CD4-positive, alpha-beta memory T cell (primary cell): ENCODE data around the gene CDC73. TPM values are rescaled to one million over a fixed set of nuclear protein-coding genes. Genes with fewer than 3 reads are reported as not detected.
A peak's percentile ranks its signal among the peaks of the same experiment; 100 is the strongest.

Experiments used
- CTCF ChIA-PET: fragments of 350-600 bp; sonication (Branson Sonifier 250); formaldehyde crosslinking; loops from one replicate; lab custom pipeline; 2021; ENCODE audit warnings: inconsistent platforms; ENCODE audit not compliant: partially characterized antibody; lab: Charles Lee
- POLR2A ChIA-PET: fragments of 350-600 bp; sonication (Branson Sonifier 250); formaldehyde crosslinking; loops from one replicate; lab custom pipeline; 2021; ENCODE audit not compliant: partially characterized antibody; lab: Charles Lee
- DNase-seq, 5 donors: peaks; one replicate each; pipeline versions ENCODE4 v3.0.0 to v3.0.0-alpha.2; 2020 to 2022; ENCODE audit warnings: mixed read lengths in 1 of 5
- H3K27ac ChIP-seq: one replicate; pipeline ENCODE4 v1.7.0; 2013; ENCODE audit warnings: low read depth, low read length
- H3K27me3 ChIP-seq: 2 replicates; pipeline ENCODE4 v1.7.0; 2013; ENCODE audit warnings: mild to moderate bottlenecking, low read length, moderate library complexity; ENCODE audit not compliant: insufficient read depth
- H3K36me3 ChIP-seq: 2 replicates; pipeline ENCODE4 v1.7.0; 2013; ENCODE audit warnings: mild to moderate bottlenecking, low read length, moderate library complexity; ENCODE audit not compliant: insufficient read depth
- H3K4me1 ChIP-seq: 2 replicates; pipeline ENCODE4 v1.7.0; 2013; ENCODE audit warnings: mild to moderate bottlenecking, low read length, moderate library complexity; ENCODE audit not compliant: insufficient read depth
- H3K4me3 ChIP-seq, 2 donors: one replicate each; pipeline ENCODE4 v1.7.0; 2013; ENCODE audit warnings: low read length in 2 of 2, mild to moderate bottlenecking in 1 of 2
- H3K9me3 ChIP-seq, 2 donors: one replicate each; pipeline ENCODE4 v1.7.0; 2013; ENCODE audit warnings: low read length in 2 of 2, control low read depth in 1 of 2; ENCODE audit not compliant: control insufficient read depth in 1 of 2
- H3K27ac Mint-ChIP-seq, 7 donors: one replicate each; pipeline ENCODE4 v1.8.0; 2020 to 2021; ENCODE audit warnings: mixed read lengths in 7 of 7, mild to moderate bottlenecking in 6 of 7, inconsistent platforms in 3 of 7, moderate library complexity in 3 of 7
- H3K27me3 Mint-ChIP-seq, 2 donors: one replicate each; pipeline ENCODE4 v1.8.0; 2020 to 2021; ENCODE audit warnings: mixed read lengths in 2 of 2
- H3K36me3 Mint-ChIP-seq, 2 donors: one replicate each; pipeline ENCODE4 v1.8.0; 2020 to 2021; ENCODE audit warnings: mixed read lengths in 2 of 2, inconsistent platforms in 1 of 2, mild to moderate bottlenecking in 1 of 2
- H3K4me1 Mint-ChIP-seq, 4 donors: one replicate each; pipeline ENCODE4 v1.8.0; 2020 to 2021; ENCODE audit warnings: mixed read lengths in 4 of 4, mild to moderate bottlenecking in 1 of 4
- H3K4me3 Mint-ChIP-seq, 8 donors: one replicate each; pipeline ENCODE4 v1.8.0; 2020 to 2021; ENCODE audit warnings: mixed read lengths in 8 of 8, mild to moderate bottlenecking in 7 of 8, moderate library complexity in 6 of 8, inconsistent platforms in 3 of 8
- H3K9me3 Mint-ChIP-seq, 8 donors: one replicate each; pipeline ENCODE4 v1.8.0; 2020 to 2021; ENCODE audit warnings: mixed read lengths in 8 of 8, mild to moderate bottlenecking in 5 of 8, inconsistent platforms in 3 of 8, moderate library complexity in 1 of 8
- intact Hi-C: fragments of 100-400 bp; cut with micrococcal nuclease; formaldehyde crosslinking; loops from one replicate; pipeline ENCODE4 v1.15.1; 2023
- polyA plus RNA-seq, 2 donors: library from polyadenylated mRNA; unstranded; fragments of 300-500 nt; fragmentation: Illumina TruSeq; gene quantifications; one replicate each; pipeline ENCODE4 v1.2.3, GENCODE V29; 2021
- total RNA-seq, 2 experiments: library from RNA; stranded (reverse); gene quantifications; one replicate each; pipeline ENCODE4 v1.2.3, GENCODE V29; 2021

Gene CDC73
- total and polyA plus RNA-seq, 4 experiments from 2014 or later = 70.4 to 75.0 (median 71.3) TPM

DNA sequence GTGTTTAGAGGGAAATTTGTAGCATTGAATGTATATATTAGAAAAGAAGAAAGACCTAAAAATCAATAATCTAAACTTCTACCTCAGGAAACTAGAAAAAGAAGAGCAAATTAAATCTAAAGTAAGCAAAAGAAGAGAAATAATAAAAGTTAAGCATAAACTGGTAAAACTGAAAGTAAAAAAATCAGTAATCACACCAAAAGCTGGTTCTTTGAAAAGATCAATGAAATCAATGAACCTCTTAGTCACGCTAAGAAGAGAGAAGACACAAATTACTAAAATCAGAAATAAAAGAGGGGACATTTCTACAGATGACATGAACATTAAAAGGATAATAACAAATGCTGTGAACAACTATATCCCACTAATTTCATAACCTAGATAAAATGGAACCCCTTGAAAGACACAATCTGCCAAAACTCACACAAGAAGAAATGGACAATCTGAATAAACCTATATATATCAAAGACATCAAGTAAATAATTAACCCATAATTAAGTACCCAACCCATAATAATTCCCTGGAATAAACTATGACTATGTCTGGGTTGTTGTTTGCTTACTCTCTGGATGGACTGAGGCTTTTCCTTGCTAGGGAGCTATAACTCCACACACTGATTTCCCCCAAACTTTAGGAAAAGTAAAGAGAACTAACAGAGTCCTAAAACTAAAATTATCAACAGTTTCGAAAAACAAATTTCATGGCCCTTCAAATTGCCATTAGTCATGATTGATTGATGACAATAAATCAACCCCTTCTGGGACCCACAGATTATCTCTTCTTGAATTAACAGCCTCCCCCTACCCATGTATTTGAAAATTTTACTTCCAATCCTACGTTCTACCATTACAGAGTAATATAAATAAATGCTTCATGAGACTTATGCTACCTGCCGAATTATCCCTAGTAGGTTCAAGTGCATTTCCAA, 2.8 kb upstream of the CDC73 start:
- no peaks in the 10 kb centered on the region for H3K9me3 Mint-ChIP-seq

DNA sequence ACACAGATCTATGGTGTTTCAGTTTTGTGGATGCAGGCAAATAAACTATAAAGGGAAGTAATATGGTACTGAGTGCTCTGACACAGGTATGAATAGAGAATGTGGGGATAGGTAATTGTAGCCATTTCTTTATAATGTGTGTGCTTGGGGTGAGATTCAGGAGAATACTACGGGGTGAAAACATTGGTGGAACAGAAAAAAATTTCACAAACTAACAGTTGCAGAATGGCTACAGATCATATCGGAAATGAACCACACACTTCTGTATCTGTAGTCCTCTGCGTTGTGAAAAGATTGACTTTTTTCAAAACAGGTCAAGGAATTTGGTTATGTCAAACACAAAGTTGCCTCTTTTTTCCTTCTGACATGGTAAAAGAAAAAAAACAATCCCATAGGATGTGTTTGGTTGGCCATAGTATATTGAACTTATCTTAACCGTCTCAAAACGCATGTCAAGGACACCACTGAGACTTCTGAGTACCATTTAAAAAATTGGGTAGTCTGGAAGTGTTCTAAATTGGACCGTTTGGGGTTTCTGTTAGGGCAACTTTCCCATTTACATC, 1.1 kb upstream of the CDC73 start:
- ChIA-PET POLR2A (interaction anchor here (0.6 to 3.3 kb wide), 7 partner anchors 11 to 1169 kb away, joined by 3 to 45 read pairs (median 5); partner anchors contain the start of genes GLRX2, RGS2, RO60 and UCHL5), CTCF (interaction anchor here (1.2 to 3.5 kb wide), 7 partner anchors 9 to 647 kb away, joined by 3 to 34 read pairs (median 5); partner anchors contain the start of genes GLRX2, RO60 and UCHL5)
- intact Hi-C loops = loop anchor here (1.0 to 5.0 kb wide), 4 partner anchors 15 to 1177 kb away; partner anchors contain the start of gene GLRX2
- no peaks in the 10 kb centered on the region for H3K27me3 Mint-ChIP-seq
- peaks cover 35% of the 10 kb centered on the region for H3K4me1 ChIP-seq
- peaks cover 27 to 63% (median 37%) of the 10 kb centered on the region in 4 donors for H3K4me1 Mint-ChIP-seq
- peak overlapping the region; percentile 93 to 98 (median 96) for H3K27ac Mint-ChIP-seq
- no peaks in the 10 kb centered on the region for H3K9me3 Mint-ChIP-seq
- H3K27me3 ChIP-seq = no peaks in the 10 kb centered on the region
- H3K4me3 ChIP-seq = no peak overlapping the region
- peak overlapping the region; percentile 80 for H3K27ac ChIP-seq
- peak overlapping the region; percentile 90 to 98 (median 94) for H3K4me3 Mint-ChIP-seq
- no peaks in the 10 kb centered on the region for H3K9me3 ChIP-seq
- no peak for DNase-seq
- no peaks in the 10 kb centered on the region for H3K36me3 ChIP-seq
- H3K36me3 Mint-ChIP-seq = peaks cover 0 to 14% of the 10 kb centered on the region in 2 donors

More for the DNA sequence above, 2.8 kb upstream of the CDC73 start:
- DNase-seq = no peak
- no peaks in the 10 kb centered on the region for H3K27me3 Mint-ChIP-seq
- peak overlapping the region in 2 of 8 donors; percentile 7 to 14 for H3K4me3 Mint-ChIP-seq
- H3K36me3 ChIP-seq = no peaks in the 10 kb centered on the region
- no peaks in the 10 kb centered on the region for H3K27me3 ChIP-seq
- H3K36me3 Mint-ChIP-seq = peaks cover 0 to 9% of the 10 kb centered on the region in 2 donors
- peaks cover 19% of the 10 kb centered on the region for H3K4me1 ChIP-seq
- peak overlapping the region in 4 of 7 donors; percentile 10 to 56 (median 18) for H3K27ac Mint-ChIP-seq
- ChIA-PET CTCF (interaction anchor here (1.4 kb wide), 1 partner anchor 7 kb away, joined by 3 read pairs; no protein-coding TSS in a partner anchor), POLR2A (interaction anchor here (0.9 kb wide), 1 partner anchor 60 kb away, joined by 3 read pairs; the partner anchor contains the start of gene UCHL5)
- H3K4me1 Mint-ChIP-seq = peaks cover 17 to 47% (median 27%) of the 10 kb centered on the region in 4 donors
- no peak overlapping the region for H3K4me3 ChIP-seq
- no peak overlapping the region for H3K27ac ChIP-seq
- no peaks in the 10 kb centered on the region for H3K9me3 ChIP-seq
- intact Hi-C loops = no loop called here

DNA sequence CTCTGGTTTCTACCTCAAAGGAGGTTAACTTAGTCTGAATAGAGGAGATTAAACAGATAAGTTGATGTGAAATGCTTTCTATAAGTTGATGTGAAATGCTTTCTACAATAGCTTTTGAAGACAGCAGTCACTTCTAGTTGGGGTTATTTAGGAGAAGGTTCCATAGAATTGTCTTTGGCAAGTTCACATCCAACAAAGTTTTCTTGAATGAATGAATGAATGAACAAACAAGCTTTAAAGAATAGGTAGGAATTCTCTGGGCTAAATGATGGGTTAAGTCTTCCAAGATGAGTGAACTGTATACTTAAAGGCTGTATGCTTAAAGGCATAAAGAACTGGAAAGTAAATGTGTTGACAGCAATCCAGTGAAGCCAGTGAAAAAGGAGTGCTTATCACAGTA, 1.9 kb downstream of the CDC73 start:
- no peaks in the 10 kb centered on the region for H3K36me3 ChIP-seq
- H3K4me1 ChIP-seq = peaks cover 47% of the 10 kb centered on the region
- CTCF ChIA-PET = interaction anchor here (1.3 to 3.5 kb wide), 4 partner anchors 14 to 318 kb away, joined by 3 to 34 read pairs (median 7); no protein-coding TSS in a partner anchor
- H3K27ac Mint-ChIP-seq = peak overlapping the region in 3 of 7 donors; percentile 14 to 96 (median 93)
- no peaks in the 10 kb centered on the region for H3K9me3 Mint-ChIP-seq
- no peak overlapping the region for H3K4me3 ChIP-seq
- H3K4me1 Mint-ChIP-seq = peaks cover 31 to 73% (median 48%) of the 10 kb centered on the region in 4 donors
- POLR2A ChIA-PET = interaction anchor here (0.6 kb wide), 1 partner anchor 414 kb away, joined by 3 read pairs; no protein-coding TSS in a partner anchor
- no peak overlapping the region for H3K27ac ChIP-seq
- H3K27me3 Mint-ChIP-seq = no peaks in the 10 kb centered on the region
- peaks cover 0 to 32% of the 10 kb centered on the region in 2 donors for H3K36me3 Mint-ChIP-seq
- H3K9me3 ChIP-seq = no peaks in the 10 kb centered on the region
- H3K4me3 Mint-ChIP-seq = peak overlapping the region; percentile 90 to 98 (median 94)
- no peaks in the 10 kb centered on the region for H3K27me3 ChIP-seq
- intact Hi-C loops = loop anchor here (5.0 kb wide), 1 partner anchor 1174 kb away; no protein-coding TSS in a partner anchor
- no peak for DNase-seq

- no peak overlapping the region for H3K4me3 ChIP-seq
- no peak for DNase-seq
- no peaks in the 10 kb centered on the region for H3K27me3 Mint-ChIP-seq
- no peaks in the 10 kb centered on the region for H3K27me3 ChIP-seq
- H3K27ac ChIP-seq = no peak overlapping the region
- peaks cover 47% of the 10 kb centered on the region for H3K4me1 ChIP-seq
- H3K4me1 Mint-ChIP-seq = peaks cover 32 to 68% (median 51%) of the 10 kb centered on the region in 4 donors
- H3K27ac Mint-ChIP-seq = peak overlapping the region in 2 of 7 donors; percentile 50 to 67
- POLR2A ChIA-PET = no interaction called here
- no peaks in the 10 kb centered on the region for H3K9me3 ChIP-seq
- no peaks in the 10 kb centered on the region for H3K9me3 Mint-ChIP-seq
- CTCF ChIA-PET = no interaction called here
- intact Hi-C loops = no loop called here
- H3K4me3 Mint-ChIP-seq = peak overlapping the region in 1 of 8 donors; percentile 38
- H3K36me3 Mint-ChIP-seq = peaks cover 4 to 37% of the 10 kb centered on the region in 2 donors
- H3K36me3 ChIP-seq = peaks cover 8% of the 10 kb centered on the region
Observed at GRCh38 chr1:193125369-193125768, 3.5 kb downstream of the CDC73 start.

- intact Hi-C loops = no loop called here
- Mint-ChIP-seq H3K9me3 (no peaks in the 10 kb centered on the region), H3K4me3 (peak overlapping the region in 1 of 8 donors; percentile 17), H3K4me1 (peaks cover 29 to 46% (median 37%) of the 10 kb centered on the region in 4 donors), H3K27me3 (no peaks in the 10 kb centered on the region), H3K27ac (peak overlapping the region in 3 of 7 donors; percentile 3 to 76 (median 17)), H3K36me3 (peaks cover 39 to 65% of the 10 kb centered on the region in 2 donors)
- DNase-seq = no peak
- no peaks in the 10 kb centered on the region for H3K9me3 ChIP-seq
- no peaks in the 10 kb centered on the region for H3K27me3 ChIP-seq
- ChIA-PET CTCF (no interaction called here), POLR2A (no interaction called here)
- H3K4me1 ChIP-seq = peaks cover 18% of the 10 kb centered on the region
- peaks cover 35% of the 10 kb centered on the region for H3K36me3 ChIP-seq
- H3K27ac ChIP-seq = no peak overlapping the region
- no peak overlapping the region for H3K4me3 ChIP-seq
Observed at GRCh38 chr1:193131266-193131860, 9.5 kb downstream of the CDC73 start.

GRCh38 chr1:193140254-193140653, 18.4 kb downstream of the CDC73 start:
- ChIA-PET POLR2A (no interaction called here), CTCF (no interaction called here)
- no peaks in the 10 kb centered on the region for H3K9me3 Mint-ChIP-seq
- Histone ChIP-seq H3K27ac (no peak overlapping the region), H3K9me3 (no peaks in the 10 kb centered on the region), H3K27me3 (no peaks in the 10 kb centered on the region), H3K36me3 (peaks cover 35% of the 10 kb centered on the region), H3K4me3 (no peak overlapping the region), H3K4me1 (peaks cover 9% of the 10 kb centered on the region)
- H3K4me1 Mint-ChIP-seq = peaks cover 16 to 49% (median 29%) of the 10 kb centered on the region in 4 donors
- no peaks in the 10 kb centered on the region for H3K27me3 Mint-ChIP-seq
- DNase-seq = no peak
- H3K4me3 Mint-ChIP-seq = no peak overlapping the region
- peaks cover 57 to 66% of the 10 kb centered on the region in 2 donors for H3K36me3 Mint-ChIP-seq
- H3K27ac Mint-ChIP-seq = peak overlapping the region in 2 of 7 donors; percentile 27 to 48
- intact Hi-C loops = loop anchor here (2.0 kb wide), 1 partner anchor 15 kb away; no protein-coding TSS in a partner anchor
